Measurements from ENCODE around the gene INPP5A. TPM values are rescaled to one million over a fixed set of nuclear protein-coding genes. Genes with fewer than 3 reads are reported as not detected.

Gene INPP5A
- total RNA-seq, 2 experiments from 2014 or later = 9.1 to 9.9 TPM

DNA sequence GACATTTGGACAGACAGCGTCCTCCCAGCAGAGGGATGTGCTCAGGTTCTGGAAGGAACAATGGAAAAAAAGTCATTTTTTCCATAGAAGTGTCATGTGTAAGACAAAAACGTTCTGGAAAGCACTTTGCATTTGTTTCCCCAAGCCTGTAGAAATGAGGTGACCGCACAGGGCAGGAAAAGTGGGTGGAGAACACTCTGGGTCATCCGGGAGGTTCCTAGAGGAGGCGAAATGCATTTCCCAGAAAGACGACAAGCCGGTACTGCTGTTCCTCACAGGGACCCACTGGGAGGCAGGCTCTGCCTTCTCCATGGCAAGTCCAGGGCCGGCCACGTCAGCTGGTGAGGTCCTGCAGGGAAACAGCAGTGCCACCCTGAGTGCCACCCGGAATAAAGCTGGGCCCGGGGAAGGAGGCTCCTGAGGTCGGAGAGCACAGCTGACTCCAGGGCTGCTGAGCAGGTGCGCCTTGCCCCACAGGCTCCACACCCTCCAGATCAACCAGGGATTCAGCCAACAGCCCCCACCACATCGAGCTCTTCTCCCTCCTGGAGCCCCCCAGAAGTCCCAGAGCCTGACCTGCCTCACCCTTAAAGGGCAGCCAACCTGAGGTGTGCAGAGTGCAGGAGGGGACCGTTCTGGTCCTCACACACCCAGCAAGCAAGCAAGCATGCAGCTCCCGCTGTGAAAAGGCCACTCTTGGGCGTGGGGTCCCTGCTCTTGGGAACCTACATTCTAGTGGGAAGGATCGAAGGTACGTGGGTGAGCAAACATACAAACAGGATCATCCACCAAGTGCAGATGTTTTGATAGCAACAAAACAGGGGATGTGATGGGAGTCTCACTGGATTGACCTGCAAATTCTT, 28.8 kb upstream of the INPP5A start:
- H3K4me1 Mint-ChIP-seq = no peaks in the 10 kb centered on the region
- no peaks in the 10 kb centered on the region for H3K27me3 Mint-ChIP-seq
- no peak overlapping the region for H3K4me3 Mint-ChIP-seq
- no peaks in the 10 kb centered on the region for H3K9me3 Mint-ChIP-seq
- ChIA-PET CTCF (interaction anchor here (1.0 kb wide), 1 partner anchor 16 kb away, joined by 3 read pairs; no protein-coding TSS in a partner anchor), POLR2A (no interaction called here)
- H3K27ac Mint-ChIP-seq = no peak overlapping the region
- H3K36me3 Mint-ChIP-seq (ENCODE audit: low read depth) = no peaks in the 10 kb centered on the region
- no peak for DNase-seq

DNA sequence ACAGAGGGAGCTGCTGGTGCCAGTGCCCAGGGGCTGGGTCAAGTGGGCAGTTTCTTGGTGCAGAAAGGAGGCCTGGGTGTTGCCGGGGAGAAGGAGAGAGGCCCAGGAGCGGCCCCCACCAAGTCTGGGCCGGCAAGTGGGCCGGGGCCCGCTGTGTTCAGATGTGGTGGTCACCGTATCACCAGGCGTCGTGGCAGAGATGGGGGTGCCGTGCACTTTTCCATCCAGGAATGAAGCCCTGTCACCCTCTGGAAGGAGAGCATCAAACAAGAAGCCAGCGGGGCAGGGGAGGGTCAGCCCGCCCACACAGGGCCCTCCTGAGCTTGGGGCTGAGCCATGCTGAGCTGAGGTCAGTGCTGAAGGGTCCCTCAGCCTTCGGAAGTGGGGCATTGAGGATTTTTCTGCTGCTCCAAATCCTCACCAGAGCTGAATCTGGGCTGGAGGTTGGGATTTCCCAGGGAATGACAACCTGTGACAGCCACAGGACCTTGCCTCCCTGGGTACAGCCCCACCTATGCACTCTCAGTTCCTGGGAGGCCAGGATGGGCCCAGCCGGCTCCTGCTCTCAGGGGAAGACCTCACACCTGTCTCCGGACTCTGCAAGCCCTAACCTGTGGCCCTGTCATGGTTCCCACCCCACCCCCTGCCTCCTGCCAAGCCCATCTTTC, 27.9 kb upstream of the INPP5A start:
- ChIA-PET POLR2A (no interaction called here), CTCF (interaction anchor here (0.6 kb wide), 1 partner anchor 72 kb away, joined by 3 read pairs; no protein-coding TSS in a partner anchor)
- Mint-ChIP-seq H3K27me3 (no peaks in the 10 kb centered on the region), H3K27ac (no peak overlapping the region), H3K36me3 (ENCODE audit: low read depth) (no peaks in the 10 kb centered on the region), H3K4me1 (no peaks in the 10 kb centered on the region), H3K4me3 (no peak overlapping the region), H3K9me3 (no peaks in the 10 kb centered on the region)
- DNase-seq = no peak

DNA sequence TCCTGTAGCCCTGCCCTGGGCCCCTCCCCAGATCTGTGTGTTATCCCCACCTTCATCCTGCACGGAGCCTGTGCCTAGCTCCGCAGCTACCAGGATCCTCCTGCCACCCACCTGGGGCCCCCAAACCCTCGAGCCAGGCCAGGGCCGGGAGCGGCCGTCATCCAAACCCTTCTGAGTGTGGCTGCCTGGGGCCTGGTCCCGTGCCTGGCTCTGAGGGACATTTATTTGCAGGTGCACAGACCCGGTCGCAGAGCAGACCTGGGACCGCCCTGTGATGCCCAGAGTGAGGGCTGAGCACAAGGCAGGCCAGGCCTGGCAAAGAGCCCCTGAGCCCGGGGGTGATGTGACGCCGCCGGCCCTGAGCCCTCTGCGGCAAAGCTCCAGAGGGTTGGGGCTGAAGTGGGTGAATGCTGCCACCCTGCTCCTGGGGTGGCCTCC, 27.4 kb upstream of the INPP5A start:
- ChIA-PET CTCF (interaction anchor here (0.6 kb wide), 1 partner anchor 72 kb away, joined by 3 read pairs; no protein-coding TSS in a partner anchor), POLR2A (no interaction called here)
- Mint-ChIP-seq H3K4me3 (no peak overlapping the region), H3K36me3 (ENCODE audit: low read depth) (no peaks in the 10 kb centered on the region), H3K27me3 (no peaks in the 10 kb centered on the region), H3K4me1 (no peaks in the 10 kb centered on the region), H3K9me3 (no peaks in the 10 kb centered on the region), H3K27ac (no peak overlapping the region)
- DNase-seq = no peak

DNA sequence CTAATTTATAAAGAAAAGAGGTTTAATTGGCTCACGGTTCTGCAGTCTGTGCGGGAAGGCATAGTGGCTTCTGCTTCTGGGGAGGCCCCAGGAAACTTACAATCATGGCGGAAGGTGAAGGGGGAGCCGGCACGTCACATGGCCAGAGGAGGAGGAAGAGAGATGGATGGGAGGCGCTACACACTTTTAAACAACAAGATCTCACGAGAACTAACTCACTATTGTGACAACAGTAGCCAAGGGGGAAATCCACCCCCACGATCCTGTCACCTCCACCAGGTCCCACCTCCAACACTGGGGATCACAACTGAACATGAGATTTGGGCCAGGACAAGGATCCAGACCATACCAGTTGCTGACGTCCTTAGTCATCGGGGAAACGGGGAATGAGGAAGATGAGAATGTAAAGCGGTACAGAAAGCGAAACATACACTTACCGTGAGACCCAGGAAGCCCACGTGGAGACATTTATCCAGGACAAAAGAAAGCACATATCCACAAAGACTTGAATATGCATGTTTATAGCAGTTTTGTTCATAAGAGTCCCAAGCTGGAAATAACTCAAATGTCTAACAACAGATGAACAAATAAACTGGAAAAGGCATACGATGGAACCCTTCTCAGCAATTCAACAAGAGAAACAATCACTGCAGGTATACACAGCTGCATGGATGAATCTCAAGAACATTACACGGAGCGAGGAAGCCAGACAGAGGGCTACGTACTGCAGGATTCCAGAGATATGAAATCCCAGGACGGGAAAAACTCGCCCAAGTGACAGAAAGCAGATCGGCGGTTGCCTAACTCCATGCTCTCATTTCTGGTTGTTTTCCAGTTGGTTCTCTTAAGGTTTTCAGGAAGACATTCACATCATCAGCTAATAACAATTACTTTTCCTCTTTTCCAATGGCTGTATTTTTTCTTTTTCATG, 26.2 kb upstream of the INPP5A start:
- H3K9me3 Mint-ChIP-seq = no peaks in the 10 kb centered on the region
- CTCF ChIA-PET = interaction anchor here (1.3 kb wide), 1 partner anchor 12 kb away, joined by 3 read pairs; no protein-coding TSS in a partner anchor
- no peaks in the 10 kb centered on the region for H3K36me3 Mint-ChIP-seq (ENCODE audit: low read depth)

DNA sequence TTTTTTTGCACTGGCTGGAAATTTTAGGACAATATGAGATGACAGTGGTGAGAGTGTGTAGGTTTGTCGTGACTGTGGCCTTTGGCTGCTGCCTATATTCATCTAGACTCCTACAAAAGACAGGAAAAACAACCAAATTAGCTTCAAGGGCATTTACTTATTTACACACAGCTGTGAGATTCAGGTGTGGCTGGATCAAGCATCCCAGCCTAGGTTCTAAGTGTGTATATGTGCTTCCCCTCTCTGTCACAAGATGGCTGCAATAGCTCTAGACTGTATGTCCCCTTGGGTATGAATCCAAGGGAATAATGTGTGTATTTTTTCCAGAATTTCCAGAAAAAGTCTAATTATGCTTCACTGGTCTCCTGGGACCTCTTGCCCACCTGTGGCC, 25.5 kb upstream of the INPP5A start:
- H3K27me3 Mint-ChIP-seq = no peaks in the 10 kb centered on the region
- no peak for DNase-seq
- no peak overlapping the region for H3K4me3 Mint-ChIP-seq
- no peaks in the 10 kb centered on the region for H3K36me3 Mint-ChIP-seq (ENCODE audit: low read depth)
- no peaks in the 10 kb centered on the region for H3K4me1 Mint-ChIP-seq
- no peaks in the 10 kb centered on the region for H3K9me3 Mint-ChIP-seq
- CTCF ChIA-PET = interaction anchor here (1.3 kb wide), 1 partner anchor 11 kb away, joined by 3 read pairs; no protein-coding TSS in a partner anchor
- H3K27ac Mint-ChIP-seq = no peak overlapping the region
- POLR2A ChIA-PET = no interaction called here

More for the DNA sequence above, 26.2 kb upstream of the INPP5A start:
- POLR2A ChIA-PET = no interaction called here
- Mint-ChIP-seq H3K27ac (no peak overlapping the region), H3K27me3 (no peaks in the 10 kb centered on the region), H3K4me1 (no peaks in the 10 kb centered on the region), H3K4me3 (no peak overlapping the region)
- no peak for DNase-seq

DNA sequence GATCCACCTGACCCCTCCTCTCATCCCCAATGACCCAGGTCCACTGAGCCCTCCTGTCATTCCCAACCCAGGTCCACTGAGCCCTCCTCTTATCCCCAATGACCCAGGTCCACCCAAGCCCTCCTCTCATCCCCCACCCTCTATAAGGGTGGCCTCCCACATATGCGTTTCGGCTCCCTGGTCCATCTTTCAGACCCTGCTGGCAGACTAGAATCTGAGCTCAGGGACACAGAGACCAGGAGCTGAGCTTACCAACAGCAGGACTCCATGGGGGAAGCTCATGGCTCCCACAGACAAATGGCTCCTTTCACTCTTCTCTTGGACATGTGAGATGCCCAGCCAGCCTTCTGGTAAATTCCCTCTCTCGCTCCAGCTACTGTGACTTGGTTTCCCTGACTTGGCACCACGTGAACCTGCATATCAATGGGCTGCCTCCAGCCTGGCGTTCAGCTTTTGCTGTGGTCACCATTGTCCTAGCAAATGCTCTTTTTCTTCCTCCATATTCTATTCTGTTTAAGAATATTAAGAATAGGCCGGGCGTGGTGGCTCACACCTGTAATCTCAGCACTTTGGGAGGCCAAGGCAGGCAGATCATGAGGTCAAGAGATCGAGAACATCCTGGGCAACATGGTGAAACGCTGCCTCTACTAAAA, 24.8 kb upstream of the INPP5A start:
- H3K27ac Mint-ChIP-seq = no peak overlapping the region
- H3K4me1 Mint-ChIP-seq = no peaks in the 10 kb centered on the region
- POLR2A ChIA-PET = no interaction called here
- H3K9me3 Mint-ChIP-seq = no peaks in the 10 kb centered on the region
- no peaks in the 10 kb centered on the region for H3K27me3 Mint-ChIP-seq
- DNase-seq = no peak
- H3K36me3 Mint-ChIP-seq (ENCODE audit: low read depth) = no peaks in the 10 kb centered on the region
- CTCF ChIA-PET = interaction anchor here (1.1 to 1.3 kb wide), 2 partner anchors 10 to 20 kb away, joined by 3 read pairs; no protein-coding TSS in a partner anchor
- H3K4me3 Mint-ChIP-seq = no peak overlapping the region

DNA sequence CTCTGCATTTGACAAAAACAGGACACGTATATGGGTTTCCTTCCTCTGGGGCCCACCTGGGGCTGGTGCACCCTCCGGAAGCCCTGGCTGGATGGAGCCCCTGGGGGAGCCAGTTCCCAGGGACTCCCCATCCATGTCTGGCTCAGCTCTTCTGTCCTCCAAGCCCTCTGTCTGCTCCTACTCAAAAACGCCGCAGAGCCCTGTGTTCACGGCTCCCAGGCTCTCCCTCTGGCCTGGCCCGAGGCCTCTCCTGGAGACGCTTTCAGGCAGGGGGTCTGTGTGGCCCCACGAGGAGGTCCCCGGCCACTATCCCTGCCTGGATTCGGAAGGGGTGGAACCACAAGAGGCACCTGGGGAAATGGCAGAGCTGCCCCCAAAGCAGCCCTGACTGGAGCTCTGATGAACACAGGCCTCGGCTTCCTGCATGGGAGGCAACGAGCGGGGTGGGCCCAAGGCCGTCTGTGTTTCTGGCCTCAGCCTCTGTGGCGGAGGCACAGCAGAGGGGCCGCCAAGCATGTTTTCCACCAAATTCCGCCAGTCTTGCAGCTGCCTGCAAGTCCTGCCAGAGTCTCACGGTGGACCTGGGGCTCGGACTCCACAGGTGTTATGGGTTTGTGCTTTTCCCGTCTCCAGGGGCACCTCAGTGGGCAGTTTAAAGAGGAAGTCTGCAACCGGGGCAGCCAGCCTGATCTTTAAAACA, 22.6 kb upstream of the INPP5A start:
- H3K9me3 Mint-ChIP-seq = no peaks in the 10 kb centered on the region
- no peaks in the 10 kb centered on the region for H3K36me3 Mint-ChIP-seq (ENCODE audit: low read depth)
- H3K4me1 Mint-ChIP-seq = no peaks in the 10 kb centered on the region
- no peak for DNase-seq
- CTCF ChIA-PET = no interaction called here
- POLR2A ChIA-PET = no interaction called here
- H3K27me3 Mint-ChIP-seq = no peaks in the 10 kb centered on the region
- no peak overlapping the region for H3K4me3 Mint-ChIP-seq
- H3K27ac Mint-ChIP-seq = no peak overlapping the region

DNA sequence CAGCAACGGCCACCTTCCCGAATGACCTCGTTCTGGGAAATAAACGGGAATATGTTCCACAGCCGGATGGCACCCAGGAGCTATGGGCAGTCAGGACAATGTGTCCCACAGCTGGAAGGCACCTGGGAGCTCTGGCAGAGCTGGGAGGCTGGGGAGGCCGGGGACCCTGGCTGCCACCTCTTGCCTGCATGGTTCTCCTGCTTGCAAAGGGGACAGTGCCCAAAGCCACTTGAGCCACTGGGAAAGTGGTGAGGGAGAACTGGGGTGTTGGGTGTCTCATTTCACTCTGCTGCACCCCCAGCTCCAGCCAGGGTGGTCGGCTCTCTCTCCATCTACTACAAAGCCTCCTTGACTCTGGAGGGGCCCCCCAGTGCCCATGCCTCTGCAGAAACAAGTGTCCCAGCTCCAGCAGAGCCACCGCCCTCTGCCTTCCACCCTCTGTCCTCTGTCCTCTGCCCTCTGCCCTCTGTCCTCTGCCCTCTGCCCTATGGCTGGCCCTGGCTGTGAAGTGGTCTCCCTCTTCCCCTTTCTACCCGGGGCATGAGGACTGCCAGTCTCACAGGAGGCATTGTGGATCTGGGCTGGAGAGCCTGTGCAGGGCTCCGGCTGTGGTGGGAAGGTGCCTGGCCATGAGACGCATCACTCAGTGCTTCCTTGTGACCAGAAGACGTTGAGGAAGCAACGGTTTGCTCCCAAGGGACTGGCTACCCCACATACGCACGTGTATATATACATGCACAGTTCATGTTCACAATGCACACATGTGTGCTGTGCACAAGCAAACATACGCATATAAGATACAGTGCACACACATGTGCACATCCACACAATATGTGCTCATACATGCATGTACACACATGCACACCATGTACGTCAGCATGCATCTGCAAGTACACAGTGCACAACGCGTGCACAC, 21.5 kb upstream of the INPP5A start:
- Mint-ChIP-seq H3K4me1 (no peaks in the 10 kb centered on the region), H3K27ac (no peak overlapping the region), H3K27me3 (no peaks in the 10 kb centered on the region), H3K36me3 (ENCODE audit: low read depth) (no peaks in the 10 kb centered on the region), H3K9me3 (no peaks in the 10 kb centered on the region), H3K4me3 (no peak overlapping the region)
- no peak for DNase-seq
- POLR2A ChIA-PET = no interaction called here
- CTCF ChIA-PET = interaction anchor here (0.6 kb wide), 1 partner anchor 116 kb away, joined by 3 read pairs; no protein-coding TSS in a partner anchor

DNA sequence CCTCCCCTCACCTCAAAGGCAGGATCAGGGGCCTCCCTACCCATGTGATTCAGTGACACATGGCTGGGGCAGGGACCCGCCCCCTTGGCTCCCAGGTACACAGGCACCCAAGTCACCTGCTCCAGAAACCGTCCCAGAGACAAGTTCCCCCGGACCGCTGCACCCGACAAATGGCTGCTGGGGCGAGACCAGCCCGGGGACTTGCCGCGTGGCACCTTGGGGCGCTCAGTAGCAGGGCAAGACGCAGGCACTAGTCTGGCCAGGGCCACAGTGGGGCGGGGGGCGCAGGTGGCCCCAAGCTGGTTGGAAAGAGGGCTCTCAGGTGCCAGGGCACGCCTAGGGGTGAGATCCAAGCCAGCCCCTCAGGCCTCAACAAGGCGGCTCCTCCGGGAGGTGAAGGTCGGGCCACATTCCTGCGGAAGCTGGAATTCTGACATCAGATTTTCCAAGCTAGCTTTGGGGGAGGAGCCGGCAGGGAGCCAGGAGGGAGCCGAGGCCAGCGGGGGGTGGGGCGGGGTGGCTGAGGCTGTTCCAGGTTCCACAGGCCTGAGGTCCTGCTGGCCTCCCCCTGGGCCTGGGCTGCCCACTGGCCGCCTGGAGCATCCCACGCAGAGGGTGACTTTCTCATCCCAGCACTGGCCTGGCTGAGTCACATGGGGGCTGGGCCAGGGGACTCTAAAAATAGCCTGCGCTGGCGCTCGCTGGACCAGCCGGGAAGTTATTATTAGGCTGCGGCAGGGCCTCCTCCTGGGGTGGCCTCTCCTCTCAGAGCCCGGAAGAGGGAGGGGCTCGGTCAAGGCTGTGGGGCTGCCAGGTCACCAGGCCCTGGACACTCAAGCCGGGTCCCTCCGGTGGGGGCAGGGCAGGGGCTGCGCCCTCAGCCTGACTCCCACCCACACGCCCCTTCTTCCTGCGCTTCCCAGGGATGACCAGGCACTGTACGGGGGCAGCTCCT, 20.5 kb upstream of the INPP5A start:
- no peak overlapping the region for H3K4me3 Mint-ChIP-seq
- DNase-seq = no peak
- no peaks in the 10 kb centered on the region for H3K36me3 Mint-ChIP-seq (ENCODE audit: low read depth)
- no peaks in the 10 kb centered on the region for H3K9me3 Mint-ChIP-seq
- ChIA-PET CTCF (no interaction called here), POLR2A (no interaction called here)
- H3K27me3 Mint-ChIP-seq = no peaks in the 10 kb centered on the region
- no peak overlapping the region for H3K27ac Mint-ChIP-seq
- H3K4me1 Mint-ChIP-seq = no peaks in the 10 kb centered on the region

DNA sequence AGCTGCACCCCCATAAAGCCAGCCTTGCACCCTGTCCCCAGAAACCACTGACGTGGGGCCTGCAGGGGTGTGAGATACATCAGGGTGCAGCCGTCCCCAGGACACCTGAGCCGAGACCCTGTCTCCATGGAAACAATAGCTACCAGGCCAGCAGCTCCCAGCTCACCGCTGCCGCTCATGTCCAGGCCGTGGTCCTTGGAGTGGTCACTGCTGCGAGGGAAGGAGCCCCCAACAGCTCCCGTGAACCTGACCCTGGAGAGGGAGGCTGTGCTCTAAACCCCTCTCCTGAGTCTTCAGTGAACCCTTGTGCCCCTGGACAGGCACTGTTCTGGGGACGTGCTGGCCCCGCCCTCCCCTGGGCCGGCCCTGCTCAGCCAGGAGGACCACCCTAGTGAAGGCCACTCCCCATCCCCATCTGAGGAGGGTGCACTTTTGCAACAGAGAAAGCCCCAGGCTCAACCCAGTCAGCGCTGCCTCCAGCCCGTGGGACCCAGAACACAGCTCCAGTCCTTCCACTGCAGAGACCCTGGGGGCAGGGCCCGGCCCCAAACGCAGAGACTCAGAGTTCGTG, 19.6 kb upstream of the INPP5A start:
- H3K9me3 Mint-ChIP-seq = no peaks in the 10 kb centered on the region
- H3K4me1 Mint-ChIP-seq = no peaks in the 10 kb centered on the region
- H3K36me3 Mint-ChIP-seq (ENCODE audit: low read depth) = no peaks in the 10 kb centered on the region
- CTCF ChIA-PET = interaction anchor here (1.3 kb wide), 1 partner anchor 11 kb away, joined by 3 read pairs; no protein-coding TSS in a partner anchor
- POLR2A ChIA-PET = no interaction called here
- no peaks in the 10 kb centered on the region for H3K27me3 Mint-ChIP-seq
- DNase-seq = no peak
- no peak overlapping the region for H3K27ac Mint-ChIP-seq
- no peak overlapping the region for H3K4me3 Mint-ChIP-seq

All from activated CD4-positive, alpha-beta T cell treated with anti-CD3 and anti-CD28 coated beads, Interleukin-2, amount 10 ng/mL, durations not matched to agents 7 days and 5 days (primary cell).